ENCODE data around the gene SCIN.

GRCh38 chr7:12582362-12582761 lies 11.8 kb downstream of the SCIN start:
- TF ChIP-seq, protein P1, sequence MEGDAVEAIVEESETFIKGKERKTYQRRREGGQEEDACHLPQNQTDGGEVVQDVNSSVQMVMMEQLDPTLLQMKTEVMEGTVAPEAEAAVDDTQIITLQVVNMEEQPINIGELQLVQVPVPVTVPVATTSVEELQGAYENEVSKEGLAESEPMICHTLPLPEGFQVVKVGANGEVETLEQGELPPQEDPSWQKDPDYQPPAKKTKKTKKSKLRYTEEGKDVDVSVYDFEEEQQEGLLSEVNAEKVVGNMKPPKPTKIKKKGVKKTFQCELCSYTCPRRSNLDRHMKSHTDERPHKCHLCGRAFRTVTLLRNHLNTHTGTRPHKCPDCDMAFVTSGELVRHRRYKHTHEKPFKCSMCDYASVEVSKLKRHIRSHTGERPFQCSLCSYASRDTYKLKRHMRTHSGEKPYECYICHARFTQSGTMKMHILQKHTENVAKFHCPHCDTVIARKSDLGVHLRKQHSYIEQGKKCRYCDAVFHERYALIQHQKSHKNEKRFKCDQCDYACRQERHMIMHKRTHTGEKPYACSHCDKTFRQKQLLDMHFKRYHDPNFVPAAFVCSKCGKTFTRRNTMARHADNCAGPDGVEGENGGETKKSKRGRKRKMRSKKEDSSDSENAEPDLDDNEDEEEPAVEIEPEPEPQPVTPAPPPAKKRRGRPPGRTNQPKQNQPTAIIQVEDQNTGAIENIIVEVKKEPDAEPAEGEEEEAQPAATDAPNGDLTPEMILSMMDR (IDR thresholded peaks at IDR 0.05): no peak
- TF ChIP-seq POLR2AphosphoS5 (IDR thresholded peaks at IDR 0.05; ENCODE audit: low read depth, low read length) (no peak), REST (IDR thresholded peaks at IDR 0.05; ENCODE audit: insufficient read depth in 1 of 2, low read depth in 2 of 2, low read length in 1 of 2) (no peak), TCF7L2 (IDR thresholded peaks at IDR 0.05; ENCODE audit: low read depth, low read length) (no peak), SIN3A (IDR thresholded peaks at IDR 0.05; ENCODE audit: borderline replicate concordance, insufficient read depth, low read depth, low read length) (no peak)

Measured in Panc1 (cell line).